Medulla oblongata (tissue), 1 donor: ENCODE data around the gene UFSP1.
"Not testable (repeated sequence)": the region's sequence is repeated elsewhere in the genome, so short reads cannot be mapped to it uniquely, and the experiment has no call there.

Experiments used
- DNase-seq: peaks from one replicate; pipeline ENCODE4 v3.0.0-alpha.2; 2015; ENCODE audit errors: extremely low spot score

Gene UFSP1

GRCh38 chr7:100859856-100860255 is 29.7 kb downstream of the UFSP1 start:
- DNase-seq: no peak

- DNase-seq: no peak
These were observed 32.6 kb downstream of the UFSP1 start for GRCh38 chr7:100856871-100857282.

- DNase-seq: no peak
These were observed 34.0 kb downstream of the UFSP1 start for GRCh38 chr7:100855515-100855914.

- not testable (repeated sequence) for DNase-seq
These were observed 34.6 kb downstream of the UFSP1 start for GRCh38 chr7:100854899-100855298.

GRCh38 chr7:100854146-100854895 is 35.2 kb downstream of the UFSP1 start:
- no peak for DNase-seq

GRCh38 chr7:100852048-100852872 is 37.3 kb downstream of the UFSP1 start, which contains the start of gene SLC12A9:
SLC12A9 (plus strand) TSS chr7:100852713; CDS start chr7:100854198, 1,485 bp downstream.
- peak; percentile 90 for DNase-seq

- no peak for DNase-seq
These were observed 42.2 kb downstream of the UFSP1 start for GRCh38 chr7:100847360-100847759.

- DNase-seq: no peak
These were observed 48.9 kb downstream of the UFSP1 start for GRCh38 chr7:100840470-100841100.

GRCh38 chr7:100839361-100839760 is 50.2 kb downstream of the UFSP1 start:
- no peak for DNase-seq
